Colonic mucosa (tissue), 4 donors: ENCODE measurements around the gene CEMIP2. TPM values are rescaled to one million over a fixed set of nuclear protein-coding genes. Genes with fewer than 3 reads are reported as not detected.

Experiments used
- DNase-seq: peaks from one replicate; pipeline ENCODE4 v3.0.0-alpha.2; 2020
- H3K27ac ChIP-seq: fragments of 200-600 bp; one replicate; pipeline ENCODE4 v1.8.0; 2021
- H3K27me3 ChIP-seq: fragments of 200-600 bp; one replicate; pipeline ENCODE4 v1.8.0; 2021
- H3K36me3 ChIP-seq: fragments of 200-600 bp; one replicate; pipeline ENCODE4 v1.8.0; 2021
- H3K4me1 ChIP-seq: fragments of 200-600 bp; one replicate; pipeline ENCODE4 v1.8.0; 2021; ENCODE audit warnings: mild to moderate bottlenecking
- H3K4me3 ChIP-seq: fragments of 200-600 bp; one replicate; pipeline ENCODE4 v1.8.0; 2021
- H3K9ac ChIP-seq, 2 donors: one replicate each; pipeline ENCODE4 v1.7.0; 2013; ENCODE audit warnings: control low read depth in 2 of 2, low read depth in 2 of 2, low read length in 2 of 2
- H3K9me3 ChIP-seq: fragments of 200-600 bp; one replicate; pipeline ENCODE4 v1.8.0; 2021
- CTCF ChIP-seq: fragments of 200-600 bp; IDR thresholded peaks from one replicate; pipeline ENCODE4 v1.8.0; 2022; ENCODE audit warnings: antibody characterized with exemption, mild to moderate bottlenecking
- intact Hi-C: fragments of 100-400 bp; cut with DNase I; formaldehyde crosslinking; loops from one replicate; pipeline ENCODE4 v1.14.1; 2022
- total RNA-seq, 2 donors: library from RNA; stranded (reverse); fragmentation: NEBNext Ultra II Directional in 1 of 2; extraction: Animal tissue kit (Norgen Biotek cat#: 25700) in 1 of 2; gene quantifications; one replicate each; pipeline ENCODE4 v1.2.1, GENCODE V29; 2021
- donor health status: healthy.
- donor health status: DM: no; HTN: no; CAD: no.
- donor health status: DM: no; HTN: no; CAD: no.

CEMIP2 gene
- total RNA-seq, 2 donors from 2014 or later = 72.7 to 111 TPM

GRCh38 chr9:71769175-71770161 is 1.2 kb upstream of the CEMIP2 start:
- H3K36me3 ChIP-seq = no peaks in the 10 kb centered on the region
- H3K27me3 ChIP-seq = no peaks in the 10 kb centered on the region
- peak; percentile 90 for DNase-seq
- TF ChIP-seq CTCF = no peak
- H3K27ac ChIP-seq = peak overlapping the region; percentile 98
- peak overlapping the region; percentile 52 to 56 for H3K9ac ChIP-seq
- no peaks in the 10 kb centered on the region for H3K9me3 ChIP-seq
- peak overlapping the region; percentile 82 for H3K4me3 ChIP-seq
- intact Hi-C loops = loop anchor here (2.0 kb wide), 1 partner anchor 167 kb away; no protein-coding TSS in a partner anchor
- peaks cover under 1% of the 10 kb centered on the region for H3K4me1 ChIP-seq

- H3K36me3 ChIP-seq = no peaks in the 10 kb centered on the region
- intact Hi-C loops = loop anchor here (2.0 kb wide), 1 partner anchor 165 kb away; no protein-coding TSS in a partner anchor
- H3K4me3 ChIP-seq = peak overlapping the region; percentile 82
- peak overlapping the region; percentile 98 for H3K27ac ChIP-seq
- H3K9me3 ChIP-seq = no peaks in the 10 kb centered on the region
- no peak for TF ChIP-seq CTCF
- H3K4me1 ChIP-seq = peaks cover 6% of the 10 kb centered on the region
- peak; percentile 42 for DNase-seq
- peak overlapping the region; percentile 77 to 95 for H3K9ac ChIP-seq
- H3K27me3 ChIP-seq = no peaks in the 10 kb centered on the region
These were observed 464 bp downstream of the CEMIP2 start for GRCh38 chr9:71767776-71768321.

DNA sequence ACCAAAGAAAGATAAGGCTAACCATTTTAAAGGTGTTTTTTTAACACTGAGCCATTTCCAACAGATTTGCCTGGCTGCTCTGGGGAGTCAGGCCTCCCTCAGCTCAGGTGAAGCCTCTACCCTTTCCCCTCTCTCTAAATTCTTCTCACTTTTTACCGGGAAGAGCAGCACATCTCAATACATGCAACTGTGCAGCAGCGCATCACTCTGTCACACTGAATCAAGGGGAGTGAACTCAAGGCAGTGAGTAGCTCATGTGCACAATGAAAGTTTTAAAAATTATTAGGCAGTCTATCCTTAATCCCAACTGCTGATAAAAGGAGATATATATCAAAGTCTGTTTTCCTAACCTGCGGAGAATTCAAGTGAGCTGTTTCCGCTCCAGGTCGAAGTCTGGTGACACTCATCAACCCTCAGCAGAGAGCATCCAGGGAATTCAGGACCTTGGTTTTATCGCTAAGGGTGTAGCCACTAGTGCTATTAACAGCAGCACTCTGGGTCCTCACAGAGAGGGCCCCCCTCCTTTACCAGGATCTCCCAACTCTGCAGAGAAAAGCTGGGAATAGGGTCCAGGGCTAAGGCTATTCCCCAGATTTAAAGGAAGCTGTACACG is 1.0 kb downstream of the CEMIP2 start:
- Histone ChIP-seq H3K4me1 (peaks cover 10% of the 10 kb centered on the region), H3K27me3 (no peaks in the 10 kb centered on the region), H3K36me3 (no peaks in the 10 kb centered on the region), H3K9ac (peak overlapping the region; percentile 77 to 95), H3K4me3 (peak overlapping the region; percentile 82), H3K27ac (peak overlapping the region; percentile 98), H3K9me3 (no peaks in the 10 kb centered on the region)
- peak; percentile 54 for DNase-seq
- TF ChIP-seq CTCF = no peak
- intact Hi-C loops = no loop called here

DNA sequence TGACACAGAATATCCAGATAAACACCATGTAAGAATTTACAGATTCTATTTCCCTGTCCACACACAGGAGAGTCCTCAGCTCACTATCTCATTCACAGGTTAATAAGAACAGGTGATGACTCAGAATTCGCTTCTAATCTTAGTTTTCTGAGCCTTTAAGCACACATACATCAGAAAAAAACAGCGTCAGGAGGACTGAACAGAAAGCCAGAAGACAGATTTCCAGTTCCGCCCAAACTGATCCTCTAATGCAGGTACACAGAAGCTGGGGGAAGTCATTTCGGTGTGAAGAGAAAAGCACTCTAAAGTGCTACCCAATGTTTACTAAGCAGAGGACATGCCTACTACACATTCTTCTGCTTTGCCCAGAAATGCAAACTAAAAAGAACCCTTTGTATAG is 1.6 kb downstream of the CEMIP2 start:
- intact Hi-C loops = no loop called here
- no peak for TF ChIP-seq CTCF
- H3K27ac ChIP-seq = peak overlapping the region; percentile 98
- no peaks in the 10 kb centered on the region for H3K27me3 ChIP-seq
- H3K9ac ChIP-seq = peak overlapping the region; percentile 77 to 95
- peaks cover 10% of the 10 kb centered on the region for H3K4me1 ChIP-seq
- H3K36me3 ChIP-seq = no peaks in the 10 kb centered on the region
- no peak for DNase-seq
- peak overlapping the region; percentile 82 for H3K4me3 ChIP-seq
- no peaks in the 10 kb centered on the region for H3K9me3 ChIP-seq

DNA sequence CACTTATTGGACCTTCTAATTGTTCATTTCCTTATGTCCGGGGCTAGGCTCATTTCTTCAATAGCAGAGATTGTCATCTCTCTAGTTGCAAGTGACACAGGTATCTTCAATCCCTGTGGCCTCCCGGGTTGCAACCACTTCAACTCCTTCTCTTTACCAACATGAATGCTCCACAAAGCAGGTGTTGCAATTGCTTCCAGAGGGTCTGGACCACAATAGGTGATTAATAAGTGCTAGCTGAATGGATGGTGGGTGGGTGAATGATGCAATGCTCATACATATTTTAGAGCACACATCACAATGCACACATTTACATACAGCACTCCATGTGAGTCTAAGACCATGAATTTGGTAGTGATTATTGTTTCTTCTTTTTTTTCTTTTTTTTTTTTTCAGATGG is 2.6 kb downstream of the CEMIP2 start:
- H3K9ac ChIP-seq = peak overlapping the region in 1 of 2 donors; percentile 58
- no peaks in the 10 kb centered on the region for H3K36me3 ChIP-seq
- H3K9me3 ChIP-seq = no peaks in the 10 kb centered on the region
- peak overlapping the region; percentile 82 for H3K4me3 ChIP-seq
- no peak for TF ChIP-seq CTCF
- intact Hi-C loops = no loop called here
- peaks cover 17% of the 10 kb centered on the region for H3K4me1 ChIP-seq
- peak overlapping the region; percentile 98 for H3K27ac ChIP-seq
- DNase-seq = peak; percentile 26
- H3K27me3 ChIP-seq = no peaks in the 10 kb centered on the region
